Endodermal cell (in vitro differentiated cells): ENCODE data around the gene ZNF407. TPM values are rescaled to one million over a fixed set of nuclear protein-coding genes. Genes with fewer than 3 reads are reported as not detected.
A peak's percentile ranks its signal among the peaks of the same experiment; 100 is the strongest.

Source experiments
- DNase-seq: peaks from one replicate; pipeline ENCODE4 v3.0.0-alpha.2; 2017
- H3K27ac ChIP-seq: 2 replicates; pipeline ENCODE4 v1.5.1; 2013; ENCODE audit warnings: mild to moderate bottlenecking, low read depth, low read length, moderate library complexity
- H3K27me3 ChIP-seq: 2 replicates; pipeline ENCODE4 v1.6.1; 2013; ENCODE audit warnings: mild to moderate bottlenecking, low read length, moderate library complexity; ENCODE audit not compliant: insufficient read depth, control insufficient read depth, poor library complexity, severe bottlenecking
- H3K36me3 ChIP-seq: 2 replicates; pipeline ENCODE4 v1.7.0; 2013; ENCODE audit warnings: mild to moderate bottlenecking, low read length, moderate library complexity; ENCODE audit not compliant: control insufficient read depth, insufficient read depth
- H3K4me1 ChIP-seq: one replicate; pipeline ENCODE4 v1.7.0; 2013; ENCODE audit warnings: low read length; ENCODE audit not compliant: control insufficient read depth, insufficient read depth
- H3K4me3 ChIP-seq: 2 replicates; pipeline ENCODE4 v1.5.1; 2013; ENCODE audit warnings: mild to moderate bottlenecking, low read length, moderate library complexity
- H3K9ac ChIP-seq: 2 replicates; pipeline ENCODE4 v1.6.1; 2013; ENCODE audit warnings: mild to moderate bottlenecking, low read length, moderate library complexity; ENCODE audit not compliant: poor library complexity, severe bottlenecking; ENCODE audit errors: extremely low read depth
- H3K9me3 ChIP-seq: 2 replicates; pipeline ENCODE4 v1.6.1; 2013; ENCODE audit warnings: mild to moderate bottlenecking, low read length, moderate library complexity; ENCODE audit not compliant: control insufficient read depth
- H3K27ac Mint-ChIP-seq: 2 replicates; pipeline ENCODE4 v1.8.0; 2020; ENCODE audit warnings: mixed read lengths
- H3K27me3 Mint-ChIP-seq: 2 replicates; pipeline ENCODE4 v1.8.0; 2021; ENCODE audit warnings: mild to moderate bottlenecking, mixed read lengths; ENCODE audit not compliant: insufficient read depth
- H3K36me3 Mint-ChIP-seq: 2 replicates; pipeline ENCODE4 v1.8.0; 2020; ENCODE audit warnings: low read depth, mixed read lengths
- H3K4me1 Mint-ChIP-seq: 2 replicates; pipeline ENCODE4 v1.8.0; 2020; ENCODE audit warnings: mixed read lengths
- H3K4me3 Mint-ChIP-seq: 2 replicates; pipeline ENCODE4 v1.8.0; 2020; ENCODE audit warnings: mild to moderate bottlenecking, moderate library complexity, mixed read lengths
- H3K9me3 Mint-ChIP-seq: 2 replicates; pipeline ENCODE4 v1.8.0; 2020; ENCODE audit warnings: mild to moderate bottlenecking, mixed read lengths
- CTCF ChIP-seq: fragments of 200-600 bp; sonication (generic); conservative IDR thresholded peaks from 2 replicates; pipeline ENCODE4 v1.5.0; 2021; ENCODE audit warnings: antibody characterized with exemption, mild to moderate bottlenecking
- WGBS, 2 experiments: methylation state at CpG; one replicate each; pipeline versions ENCODE4 v1.1.5 to v1.1.7; 2013; ENCODE audit warnings: missing lambda C conversion rate in 2 of 2, mixed read lengths in 1 of 2; ENCODE audit not compliant: insufficient coverage in 1 of 2, insufficient read length in 1 of 2; 5-methylcytosine and 5-hydroxymethylcytosine counted together
- total RNA-seq, 2 donors: library from RNA; stranded (reverse); fragmentation: NEBNext Ultra II Directional in 1 of 2; extraction: Animal tissue kit (Norgen Biotek cat#: 25700) in 1 of 2; gene quantifications; 2 replicates in 1 of 2; 3 replicates in 1 of 2; pipeline ENCODE4 v1.2.1, GENCODE V29; 2021

ZNF407 gene
- total RNA-seq, 2 donors from 2014 or later, result 7.6 to 13.1 TPM

- Histone ChIP-seq H3K27ac (no peak overlapping the region), H3K36me3 (no peaks in the 10 kb centered on the region), H3K4me3 (no peak overlapping the region), H3K4me1 (no peaks in the 10 kb centered on the region), H3K9ac (no peak overlapping the region), H3K9me3 (no peaks in the 10 kb centered on the region), H3K27me3 (no peaks in the 10 kb centered on the region)
- Mint-ChIP-seq H3K9me3 (no peaks in the 10 kb centered on the region), H3K36me3 (no peaks in the 10 kb centered on the region), H3K27ac (peak overlapping the region; percentile 56), H3K4me3 (no peak overlapping the region), H3K4me1 (peaks cover 12% of the 10 kb centered on the region), H3K27me3 (no peaks in the 10 kb centered on the region)
- peak; percentile 65 for DNase-seq
- TF ChIP-seq CTCF, result no peak
- 85 to 89% methylated on average over 13 to 17 of the region's 17 CpGs for WGBS, 2 experiments
Measured at GRCh38 chr18:74914052-74914591, 316.5 kb downstream of the ZNF407 start.

GRCh38 chr18:74914648-74915047, 317.0 kb downstream of the ZNF407 start:
- H3K9me3 Mint-ChIP-seq, result no peaks in the 10 kb centered on the region
- no peaks in the 10 kb centered on the region for H3K9me3 ChIP-seq
- no peaks in the 10 kb centered on the region for H3K36me3 ChIP-seq
- no peak overlapping the region for H3K4me3 Mint-ChIP-seq
- no peaks in the 10 kb centered on the region for H3K4me1 ChIP-seq
- TF ChIP-seq CTCF, result no peak
- H3K27ac ChIP-seq, result no peak overlapping the region
- H3K27me3 Mint-ChIP-seq, result no peaks in the 10 kb centered on the region
- H3K4me3 ChIP-seq, result no peak overlapping the region
- peaks cover 17% of the 10 kb centered on the region for H3K4me1 Mint-ChIP-seq
- no peak overlapping the region for H3K9ac ChIP-seq
- H3K27me3 ChIP-seq, result no peaks in the 10 kb centered on the region
- peak; percentile 43 for DNase-seq
- WGBS, 2 experiments, result 89% methylated on average over 2 of the region's 2 CpGs; no CpG with 5 or more reads in 1 of the 2 experiments
- H3K36me3 Mint-ChIP-seq, result no peaks in the 10 kb centered on the region
- H3K27ac Mint-ChIP-seq, result peak overlapping the region; percentile 56

- no peak for TF ChIP-seq CTCF
- no peak for DNase-seq
- H3K27ac Mint-ChIP-seq, result no peak overlapping the region
- 83 to 96% methylated on average over 1 of the region's 5 CpGs for WGBS, 2 experiments
- Histone ChIP-seq H3K4me1 (no peaks in the 10 kb centered on the region), H3K27ac (no peak overlapping the region), H3K9ac (no peak overlapping the region), H3K27me3 (no peaks in the 10 kb centered on the region), H3K4me3 (no peak overlapping the region), H3K9me3 (no peaks in the 10 kb centered on the region), H3K36me3 (no peaks in the 10 kb centered on the region)
- no peak overlapping the region for H3K4me3 Mint-ChIP-seq
- H3K27me3 Mint-ChIP-seq, result no peaks in the 10 kb centered on the region
- no peaks in the 10 kb centered on the region for H3K36me3 Mint-ChIP-seq
- peaks cover 27% of the 10 kb centered on the region for H3K4me1 Mint-ChIP-seq
- H3K9me3 Mint-ChIP-seq, result no peaks in the 10 kb centered on the region
Measured at GRCh38 chr18:74916773-74917393, 319.2 kb downstream of the ZNF407 start.
